H1 (cell line): ENCODE results near the gene SHANK2. TPM values are rescaled to one million over a fixed set of nuclear protein-coding genes. Genes with fewer than 3 reads are reported as not detected.

ENCODE experiments used
- CTCF ChIA-PET: fragments of 300-600 bp; sonication (Branson Sonifier 250); formaldehyde crosslinking; loops from one replicate; lab custom pipeline; 2021; ENCODE audit not compliant: partially characterized antibody; lab: Charles Lee
- POLR2A ChIA-PET: fragments of 300-600 bp; sonication (Branson Sonifier 250); formaldehyde crosslinking; loops from one replicate; lab custom pipeline; 2021; ENCODE audit warnings: inconsistent platforms; ENCODE audit not compliant: partially characterized antibody; lab: Charles Lee
- DNase-seq, 2 experiments: peaks; one replicate each; pipeline versions ENCODE4 v3.0.0 to v3.0.0-alpha.2; 2010 to 2022; ENCODE audit warnings: low spot score in 2 of 2, low read depth in 1 of 2, mixed read lengths in 1 of 2
- FAIRE-seq: peaks from 2 replicates; lab custom pipeline; 2011; peaks lifted over from hg19 to GRCh38; lab: Jason Lieb, UNC
- H2AFZ ChIP-seq: 2 replicates; pipeline ENCODE4 v1.8.1; 2012; ENCODE audit warnings: low read length, inconsistent platforms
- H2AK5ac ChIP-seq: 2 replicates; pipeline ENCODE4 v1.6.1; 2013; ENCODE audit warnings: low read depth, low read length
- H2BK120ac ChIP-seq: replicated peaks from 2 replicates; pipeline ENCODE3; 2013; ENCODE audit warnings: low read depth, low read length, inconsistent platforms
- H2BK12ac ChIP-seq: 2 replicates; pipeline ENCODE4 v1.6.1; 2013; ENCODE audit warnings: low read depth, low read length
- H2BK15ac ChIP-seq: 2 replicates; pipeline ENCODE4 v1.6.1; 2013; ENCODE audit warnings: low read length
- H2BK20ac ChIP-seq: 2 replicates; pipeline ENCODE4 v1.6.1; 2013; ENCODE audit warnings: low read length
- H2BK5ac ChIP-seq: 2 replicates; pipeline ENCODE4 v1.6.1; 2013; ENCODE audit warnings: low read depth, low read length
- H3K14ac ChIP-seq: 2 replicates; pipeline ENCODE4 v1.6.1; 2013; ENCODE audit warnings: inconsistent platforms; ENCODE audit not compliant: insufficient read length
- H3K18ac ChIP-seq: 2 replicates; pipeline ENCODE4 v1.6.1; 2013; ENCODE audit warnings: low read length; ENCODE audit errors: extremely low read depth
- H3K23ac ChIP-seq: 2 replicates; pipeline ENCODE4 v1.6.1; 2013; ENCODE audit warnings: inconsistent platforms; ENCODE audit not compliant: insufficient read length
- H3K23me2 ChIP-seq: 2 replicates; pipeline ENCODE4 v1.6.1; 2013; ENCODE audit warnings: low read depth, low read length
- H3K27ac ChIP-seq: 2 replicates; pipeline ENCODE4 v1.6.1; 2011; ENCODE audit warnings: low read depth, low read length, inconsistent platforms
- H3K27me3 ChIP-seq, 4 experiments: replicated peaks in 1 of 4; 1 replicate in 1 of 4; 2 replicates in 3 of 4; pipeline versions ENCODE4 v1.6.1 to v1.8.1; 2011 to 2013; ENCODE audit warnings: low read length in 3 of 4, mild to moderate bottlenecking in 3 of 4, inconsistent platforms in 2 of 4, mixed read lengths in 2 of 4, moderate library complexity in 1 of 4; ENCODE audit not compliant: control insufficient read depth in 3 of 4, insufficient read depth in 3 of 4; ENCODE audit errors: extremely low read depth in 1 of 4
- H3K36me3 ChIP-seq, 4 experiments: 2 replicates each; pipeline versions ENCODE4 v1.6.1 to v1.8.1; 2011 to 2013; ENCODE audit warnings: mild to moderate bottlenecking in 4 of 4, low read length in 3 of 4, moderate library complexity in 2 of 4, control low read depth in 1 of 4, inconsistent platforms in 1 of 4; ENCODE audit not compliant: insufficient read depth in 4 of 4, control insufficient read depth in 2 of 4
- H3K4ac ChIP-seq: replicated peaks from 2 replicates; pipeline ENCODE3; 2013; ENCODE audit warnings: low read length, low read depth, mixed read lengths, inconsistent platforms; ENCODE audit not compliant: insufficient read length
- H3K4me1 ChIP-seq, 4 experiments: replicated peaks in 1 of 4; 1 replicate in 1 of 4; 2 replicates in 3 of 4; pipeline versions ENCODE4 v1.6.1 to v1.8.1; 2011 to 2013; ENCODE audit warnings: low read length in 3 of 4, inconsistent platforms in 2 of 4, mixed read lengths in 1 of 4; ENCODE audit not compliant: insufficient read depth in 4 of 4, control insufficient read depth in 3 of 4
- H3K4me2 ChIP-seq, 2 experiments: 2 replicates each; pipeline versions ENCODE4 v1.6.1 to v1.8.1; 2011 to 2013; ENCODE audit warnings: low read depth in 2 of 2, low read length in 2 of 2, control low read depth in 1 of 2, inconsistent platforms in 1 of 2, mild to moderate bottlenecking in 1 of 2; ENCODE audit not compliant: insufficient read depth in 1 of 2
- H3K4me3 ChIP-seq, 4 experiments: fragments of 200-600, 300-600 bp in 1 of 4; sonication (generic), shearing (Covaris generic), sonication (Bioruptor Twin) in 1 of 4; 2 replicates each; pipeline versions ENCODE4 v1.5.1 to v1.8.1; 2011 to 2016; ENCODE audit warnings: low read length in 4 of 4, low read depth in 3 of 4, control low read depth in 2 of 4, inconsistent platforms in 2 of 4, mild to moderate bottlenecking in 2 of 4, mixed read lengths in 1 of 4, moderate library complexity in 1 of 4; ENCODE audit not compliant: insufficient read depth in 2 of 4; ENCODE audit errors: extremely low read depth in 1 of 4
- H3K56ac ChIP-seq: replicated peaks from 2 replicates; pipeline ENCODE3; 2013; ENCODE audit warnings: low read depth, mild to moderate bottlenecking, mixed read lengths, low read length, inconsistent platforms; ENCODE audit not compliant: insufficient read length
- H3K79me1 ChIP-seq: 2 replicates; pipeline ENCODE4 v1.6.1; 2013; ENCODE audit warnings: low read depth, low read length, control low read depth
- H3K79me2 ChIP-seq, 2 experiments: 2 replicates each; pipeline versions ENCODE4 v1.6.1 to v1.8.1; 2012 to 2013; ENCODE audit warnings: low read length in 2 of 2, mild to moderate bottlenecking in 2 of 2, inconsistent platforms in 1 of 2; ENCODE audit not compliant: insufficient read depth in 2 of 2, control insufficient read depth in 1 of 2
- H3K9ac ChIP-seq, 4 experiments: replicated peaks in 1 of 4; 1 replicate in 1 of 4; 2 replicates in 3 of 4; pipeline versions ENCODE4 v1.6.1 to v1.8.1; 2011 to 2013; ENCODE audit warnings: low read depth in 3 of 4, low read length in 3 of 4, control low read depth in 2 of 4, mild to moderate bottlenecking in 2 of 4, moderate library complexity in 2 of 4, inconsistent platforms in 1 of 4; ENCODE audit errors: extremely low read depth in 1 of 4
- H3K9me3 ChIP-seq, 2 experiments: 2 replicates each; pipeline versions ENCODE4 v1.6.1 to v1.8.1; 2012 to 2013; ENCODE audit warnings: mild to moderate bottlenecking in 2 of 2, moderate library complexity in 2 of 2, control low read depth in 1 of 2, inconsistent platforms in 1 of 2, low read depth in 1 of 2, low read length in 1 of 2, mixed read lengths in 1 of 2; ENCODE audit not compliant: insufficient read depth in 2 of 2
- H4K20me1 ChIP-seq, 2 experiments: replicated peaks in 1 of 2; 2 replicates each; pipeline versions ENCODE3 to v1.8.1; 2011 to 2013; ENCODE audit warnings: inconsistent platforms in 2 of 2, low read length in 2 of 2, mild to moderate bottlenecking in 1 of 2; ENCODE audit not compliant: insufficient read depth in 2 of 2, control insufficient read depth in 1 of 2
- H4K5ac ChIP-seq: 2 replicates; pipeline ENCODE4 v1.6.1; 2013; ENCODE audit warnings: low read length, low read depth, mixed read lengths, inconsistent platforms; ENCODE audit not compliant: insufficient read length
- H4K8ac ChIP-seq: 2 replicates; pipeline ENCODE4 v1.8.0; 2013; ENCODE audit warnings: mild to moderate bottlenecking, moderate library complexity, low read length, inconsistent platforms; ENCODE audit not compliant: insufficient read depth; ENCODE audit errors: extremely low read depth
- H4K91ac ChIP-seq: replicated peaks from 2 replicates; pipeline ENCODE3; 2013; ENCODE audit warnings: low read length, mixed read lengths, inconsistent platforms; ENCODE audit not compliant: insufficient read length
- BACH1 ChIP-seq: IDR thresholded peaks from 2 replicates; pipeline ENCODE4 v1.6.1; 2012; ENCODE audit warnings: low read length, improper control_type of control experiment
- BCL11A ChIP-seq, 2 experiments: IDR thresholded peaks; one replicate each; pipeline ENCODE4 v1.6.1; 2011; ENCODE audit warnings: low read depth in 2 of 2, low read length in 2 of 2, mild to moderate bottlenecking in 2 of 2
- CTCF ChIP-seq, 3 experiments: IDR thresholded peaks; 1 replicate in 2 of 3; 2 replicates in 1 of 3; pipeline versions ENCODE4 v1.5.1 to v1.6.1; 2011; ENCODE audit warnings: low read length in 3 of 3, mild to moderate bottlenecking in 3 of 3, inconsistent platforms in 2 of 3, low read depth in 1 of 3, moderate library complexity in 1 of 3; ENCODE audit not compliant: insufficient read depth in 1 of 3; ENCODE audit errors: control extremely low read depth in 1 of 3
- EP300 ChIP-seq, 2 experiments: IDR thresholded peaks; 1 replicate in 1 of 2; 2 replicates in 1 of 2; pipeline ENCODE4 v1.6.1; 2011 to 2012; ENCODE audit warnings: low read depth in 2 of 2, low read length in 2 of 2, mild to moderate bottlenecking in 2 of 2, borderline replicate concordance in 1 of 2, inconsistent platforms in 1 of 2, moderate library complexity in 1 of 2
- PHF8 ChIP-seq: fragments of 200-600 bp; sonication (generic); conservative IDR thresholded peaks from 2 replicates; pipeline ENCODE4 v1.7.1; 2012; ENCODE audit warnings: low read depth, mild to moderate bottlenecking, inconsistent platforms, low read length, moderate library complexity
- RAD21 ChIP-seq, 2 experiments: IDR thresholded peaks in 1 of 2; conservative IDR thresholded peaks in 1 of 2; 2 replicates each; pipeline ENCODE4 v1.6.1; 2011; ENCODE audit warnings: low read depth in 2 of 2, low read length in 2 of 2, improper control_type of control experiment in 1 of 2, inconsistent platforms in 1 of 2, mild to moderate bottlenecking in 1 of 2, moderate library complexity in 1 of 2
- SP1 ChIP-seq: IDR thresholded peaks from 2 replicates; pipeline ENCODE4 v1.6.1; 2011; ENCODE audit warnings: low read depth, low read length
- SUZ12 ChIP-seq: fragments of 200-600 bp; sonication (generic); IDR thresholded peaks from 2 replicates; pipeline ENCODE4 v1.6.1; 2012; ENCODE audit warnings: mild to moderate bottlenecking, inconsistent platforms, low read length, moderate library complexity, mixed read lengths
- WGBS, 2 experiments: shearing (Covaris generic) in 1 of 2; methylation state at CpG; one replicate each; pipeline versions ENCODE4 v1.1.6 to v1.1.7; 2013 to 2015; ENCODE audit warnings: low lambda C conversion rate in 2 of 2, mixed read lengths in 2 of 2, inconsistent platforms in 1 of 2, low coverage in 1 of 2, missing lambda C conversion rate in 1 of 2; ENCODE audit not compliant: insufficient replicate concordance in 2 of 2, insufficient coverage in 1 of 2, insufficient read length in 1 of 2; ENCODE audit errors: extremely low coverage in 1 of 2, missing lambda C conversion rate in 1 of 2; 5-methylcytosine and 5-hydroxymethylcytosine counted together
- polyA plus RNA-seq, 7 experiments: library from polyadenylated mRNA; depleted of rRNA in 3 of 7; stranded (reverse) in 5 of 7; unstranded in 2 of 7; fragments of >200 nt in 5 of 7; fragments of 200-250 nt in 2 of 7; gene quantifications; 1 replicate in 5 of 7; 2 replicates in 1 of 7; 4 replicates in 1 of 7; pipeline versions ENCODE4 v1.2.1 to v1.2.3, GENCODE V29; 2011 to 2013; ENCODE audit warnings: missing spikeins in 2 of 7, mixed read lengths in 2 of 7
- total RNA-seq: library from RNA; stranded (reverse); fragmentation: NEBNext Ultra II Directional; extraction: Animal tissue kit (Norgen Biotek cat#: 25700); gene quantifications from 2 replicates; pipeline ENCODE4 v1.2.1, GENCODE V29; 2021

The SHANK2 gene
- total and polyA plus RNA-seq, 2 of the 8 experiments (the other 6 are each of a cell fraction or from before 2014, with no cell fraction given): 10.1 to 54.2 TPM

- peaks cover 8 to 23% (median 16%) of the 10 kb centered on the region in 4 experiments for H3K4me1 ChIP-seq
- H2BK12ac ChIP-seq: peak overlapping the region; percentile 42
- no peak overlapping the region for H3K9ac ChIP-seq
- CTCF ChIA-PET: interaction anchor here (0.6 to 2.1 kb wide), 11 partner anchors 9 to 191 kb away, joined by 3 to 6 read pairs (median 4); no protein-coding TSS in a partner anchor
- no peak overlapping the region for H4K8ac ChIP-seq
- H3K36me3 ChIP-seq: no peaks in the 10 kb centered on the region
- no peaks in the 10 kb centered on the region; a peak in 1 of 7 replicates for H3K27me3 ChIP-seq
- H3K4me2 ChIP-seq: peak overlapping the region in 1 of 2 experiments; percentile 32; a peak in 3 of 4 replicates
- H3K23ac ChIP-seq: no peak overlapping the region
- FAIRE-seq: no peak
- H3K23me2 ChIP-seq: peaks cover 9% of the 10 kb centered on the region; the same call in 1 of the 2 replicates
- no peak overlapping the region for H3K56ac ChIP-seq
- H3K79me1 ChIP-seq: no peaks in the 10 kb centered on the region; the same call in 1 of the 2 replicates
- no peak overlapping the region for H4K5ac ChIP-seq
- no peak overlapping the region for H3K27ac ChIP-seq
- peak overlapping the region; percentile 75 for H2BK15ac ChIP-seq
- peak overlapping the region; percentile 59; the same call in 1 of the 2 replicates for H2AFZ ChIP-seq
- H2AK5ac ChIP-seq: no peak overlapping the region
- H3K9me3 ChIP-seq: peaks cover 0 to 2% of the 10 kb centered on the region in 2 experiments; a peak in 2 of 4 replicates
- H3K79me2 ChIP-seq: peaks cover 3 to 5% of the 10 kb centered on the region in 2 experiments; a peak in 3 of 4 replicates
- no peak overlapping the region for H3K4me3 ChIP-seq
- no peak overlapping the region for H3K14ac ChIP-seq
- POLR2A ChIA-PET: interaction anchor here (1.0 to 3.0 kb wide), 3 partner anchors 9 to 123 kb away, joined by 3 to 34 read pairs (median 13); no protein-coding TSS in a partner anchor
- no peak for DNase-seq
- H2BK20ac ChIP-seq: peak overlapping the region; percentile 55; the same call in 1 of the 2 replicates
- no peak overlapping the region for H2BK120ac ChIP-seq
- peaks cover 0 to 2% of the 10 kb centered on the region in 2 experiments for H4K20me1 ChIP-seq
- H3K4ac ChIP-seq: no peak overlapping the region
- H3K18ac ChIP-seq: no peak overlapping the region; the same call in 1 of the 2 replicates
- peak overlapping the region; percentile 57 for H4K91ac ChIP-seq
- 74% methylated on average over 11 of the region's 11 CpGs; no CpG with 5 or more reads in 1 of the 2 experiments for WGBS, 2 experiments
- no peak overlapping the region for H2BK5ac ChIP-seq
- TF ChIP-seq SUZ12 (no peak), CTCF (IDR thresholded peaks at IDR 0.05; ENCODE audit: control extremely low read depth in 1 of 3, insufficient read depth in 1 of 3, low read depth in 1 of 3, low read length in 3 of 3) (peak; percentile 16 to 33 (median 22); a peak in 3 of 4 replicates), BCL11A (IDR thresholded peaks at IDR 0.05; ENCODE audit: low read depth in 2 of 2, low read length in 2 of 2) (no peak), BACH1 (no peak), PHF8 (no peak), RAD21 (IDR thresholded peaks at IDR 0.05 in 1 of 2, conservative IDR thresholded peaks at IDR 0.05 in 1 of 2; ENCODE audit: low read depth in 2 of 2, low read length in 2 of 2) (peak; percentile 10 to 44; a peak in 2 of 4 replicates), SP1 (no peak), EP300 (IDR thresholded peaks at IDR 0.05; ENCODE audit: borderline replicate concordance in 1 of 2, low read depth in 2 of 2, low read length in 2 of 2) (no peak)
Measured at GRCh38 chr11:71255800-71256479, 3.6 kb upstream of the SHANK2 start.
